Keratinocyte (primary cell): ENCODE data around the gene L3MBTL2. TPM values are rescaled to one million over a fixed set of nuclear protein-coding genes. Genes with fewer than 3 reads are reported as not detected.

ENCODE experiments used
- DNase-seq: peaks from one replicate; pipeline ENCODE4 v3.0.0-alpha.2; 2011; ENCODE audit warnings: low read depth, missing footprints, low spot score
- FAIRE-seq: peaks from 2 replicates; lab custom pipeline; 2011; peaks lifted over from hg19 to GRCh38; lab: Jason Lieb, UNC
- H2AFZ ChIP-seq: 2 replicates; pipeline ENCODE4 v1.6.0; 2012; ENCODE audit warnings: low read length, control low read depth, inconsistent platforms; ENCODE audit not compliant: control insufficient read depth
- H3K27ac ChIP-seq: 2 replicates; pipeline ENCODE4 v1.5.1; 2011; ENCODE audit warnings: low read length; ENCODE audit not compliant: control insufficient read depth, insufficient read depth
- H3K27me3 ChIP-seq: 3 replicates; pipeline ENCODE4 v1.6.0; 2011; ENCODE audit warnings: low read length; ENCODE audit not compliant: control insufficient read depth, insufficient read depth; ENCODE audit errors: extremely low read depth
- H3K36me3 ChIP-seq, 2 experiments: 2 replicates in 1 of 2; 3 replicates in 1 of 2; pipeline ENCODE4 v1.5.1; 2011; ENCODE audit warnings: low read length in 2 of 2, mild to moderate bottlenecking in 1 of 2; ENCODE audit not compliant: control insufficient read depth in 2 of 2, insufficient read depth in 2 of 2; ENCODE audit errors: extremely low read depth in 1 of 2
- H3K4me1 ChIP-seq: 3 replicates; pipeline ENCODE4 v1.5.1; 2011; ENCODE audit warnings: low read length; ENCODE audit not compliant: control insufficient read depth, insufficient read depth; ENCODE audit errors: extremely low read depth
- H3K4me2 ChIP-seq: 3 replicates; pipeline ENCODE4 v1.6.0; 2011; ENCODE audit warnings: low read depth, low read length; ENCODE audit not compliant: control insufficient read depth, insufficient read depth; ENCODE audit errors: extremely low read depth
- H3K4me3 ChIP-seq, 3 experiments: fragments of 200-600 bp in 1 of 3; sonication (generic) in 1 of 3; 2 replicates in 2 of 3; 3 replicates in 1 of 3; pipeline ENCODE4 v1.5.1; 2011 to 2016; ENCODE audit warnings: low read length in 3 of 3, mild to moderate bottlenecking in 3 of 3, control low read depth in 2 of 3, inconsistent platforms in 1 of 3, low read depth in 1 of 3, mixed read lengths in 1 of 3, mixed run types in 1 of 3, moderate library complexity in 1 of 3; ENCODE audit not compliant: control insufficient read depth in 2 of 3, insufficient read depth in 2 of 3; ENCODE audit errors: extremely low read depth in 1 of 3
- H3K79me2 ChIP-seq: 2 replicates; pipeline ENCODE4 v1.6.0; 2012; ENCODE audit warnings: low read length; ENCODE audit not compliant: control insufficient read depth, insufficient read depth
- H3K9ac ChIP-seq: 3 replicates; pipeline ENCODE4 v1.6.0; 2011; ENCODE audit warnings: low read length; ENCODE audit not compliant: control insufficient read depth, insufficient read depth; ENCODE audit errors: extremely low read depth
- H3K9me1 ChIP-seq: 3 replicates; pipeline ENCODE4 v1.6.0; 2011; ENCODE audit warnings: low read length; ENCODE audit not compliant: control insufficient read depth, insufficient read depth; ENCODE audit errors: extremely low read depth
- H3K9me3 ChIP-seq: 2 replicates; pipeline ENCODE4 v1.5.1; 2012; ENCODE audit warnings: low read depth, low read length; ENCODE audit not compliant: control insufficient read depth
- H4K20me1 ChIP-seq: 3 replicates; pipeline ENCODE4 v1.6.0; 2011; ENCODE audit warnings: low read length; ENCODE audit not compliant: control insufficient read depth, insufficient read depth; ENCODE audit errors: extremely low read depth
- CTCF ChIP-seq, 3 experiments: IDR thresholded peaks in 1 of 3; conservative IDR thresholded peaks in 1 of 3; optimal IDR thresholded peaks in 1 of 3; 2 replicates in 2 of 3; 3 replicates in 1 of 3; pipeline versions ENCODE3 to v1.5.1; 2011; ENCODE audit warnings: low read length in 3 of 3, mild to moderate bottlenecking in 3 of 3, moderate library complexity in 2 of 3, control low read depth in 1 of 3, inconsistent platforms in 1 of 3; ENCODE audit not compliant: insufficient read depth in 2 of 3; ENCODE audit errors: extremely low read depth in 1 of 3
- EZH2 ChIP-seq: IDR thresholded peaks from one replicate; pipeline ENCODE4 v1.6.1; 2012; ENCODE audit warnings: inconsistent platforms, mild to moderate bottlenecking, low read length, moderate library complexity
- dilution Hi-C: fragments of 300-500 bp; cut with MboI; formaldehyde crosslinking; loops from one replicate; pipeline ENCODE4 v1.7.0; 2020; ENCODE audit warnings: low sequenced_read_pairs; ENCODE audit not compliant: extremely low pct_ligation_motif_present
- polyA plus RNA-seq, 5 experiments: library from polyadenylated mRNA; depleted of rRNA in 3 of 5; stranded (reverse) in 3 of 5; stranded (forward) in 1 of 5; unstranded in 1 of 5; fragments of >200 nt; gene quantifications; 1 replicate in 1 of 5; 2 replicates in 3 of 5; 3 replicates in 1 of 5; pipeline versions ENCODE4 v1.2.1 to v1.2.3, GENCODE V29; 2011 to 2012; ENCODE audit warnings: missing spikeins in 2 of 5, low read depth in 1 of 5, low replicate concordance in 1 of 5

L3MBTL2 gene
- polyA plus RNA-seq, 1 donor (not counting 4 experiments of a cell fraction or from before 2014, with no cell fraction given) = 16.7 TPM

GRCh38 chr22:41250127-41250526 lies 45.0 kb downstream of the L3MBTL2 start:
- H3K79me2 ChIP-seq = peaks cover 6% of the 10 kb centered on the region
- H3K36me3 ChIP-seq = peaks cover 60 to 68% of the 10 kb centered on the region in 2 experiments
- no peaks in the 10 kb centered on the region for H3K4me1 ChIP-seq
- H3K9ac ChIP-seq = no peak overlapping the region
- no peak for DNase-seq
- no peak for FAIRE-seq
- H3K27ac ChIP-seq = no peak overlapping the region
- H3K9me1 ChIP-seq = no peaks in the 10 kb centered on the region
- H2AFZ ChIP-seq = no peak overlapping the region
- H3K4me3 ChIP-seq = no peak overlapping the region
- H4K20me1 ChIP-seq = peaks cover 8% of the 10 kb centered on the region
- no peak overlapping the region for H3K4me2 ChIP-seq
- TF ChIP-seq CTCF (optimal IDR thresholded peaks at IDR 0.05 in 1 of 3, IDR thresholded peaks at IDR 0.05 in 1 of 3, conservative IDR thresholded peaks at IDR 0.05 in 1 of 3; ENCODE audit: extremely low read depth in 1 of 3, insufficient read depth in 2 of 3, low read length in 3 of 3) = no peak
- no peak for TF ChIP-seq EZH2
- dilution Hi-C loops = no loop called here
- no peaks in the 10 kb centered on the region for H3K9me3 ChIP-seq
- no peaks in the 10 kb centered on the region for H3K27me3 ChIP-seq

GRCh38 chr22:41252365-41252764 lies 47.3 kb downstream of the L3MBTL2 start:
- dilution Hi-C loops = no loop called here
- FAIRE-seq (no peak), DNase-seq (no peak)
- peaks cover 9% of the 10 kb centered on the region for H3K79me2 ChIP-seq
- H3K36me3 ChIP-seq = peaks cover 58 to 78% of the 10 kb centered on the region in 2 experiments
- peaks cover 5% of the 10 kb centered on the region for H3K4me1 ChIP-seq
- no peak for TF ChIP-seq CTCF (optimal IDR thresholded peaks at IDR 0.05 in 1 of 3, IDR thresholded peaks at IDR 0.05 in 1 of 3, conservative IDR thresholded peaks at IDR 0.05 in 1 of 3; ENCODE audit: extremely low read depth in 1 of 3, insufficient read depth in 2 of 3, low read length in 3 of 3)
- no peak for TF ChIP-seq EZH2
- H3K4me3 ChIP-seq = no peak overlapping the region
- no peak overlapping the region for H2AFZ ChIP-seq
- H3K27me3 ChIP-seq = no peaks in the 10 kb centered on the region
- no peaks in the 10 kb centered on the region for H3K9me1 ChIP-seq
- no peak overlapping the region for H3K4me2 ChIP-seq
- peaks cover 8% of the 10 kb centered on the region for H4K20me1 ChIP-seq
- H3K9me3 ChIP-seq = no peaks in the 10 kb centered on the region
- no peak overlapping the region for H3K27ac ChIP-seq
- no peak overlapping the region for H3K9ac ChIP-seq
